Liver (tissue), 3 donors: ENCODE data around the gene GAS2.

Source experiments
- EGR1 ChIP-seq, 2 donors: IDR thresholded peaks; 2 replicates each; pipeline ENCODE4 v1.6.1; 2016 to 2018; ENCODE audit warnings: antibody characterized with exemption in 2 of 2, low read depth in 2 of 2
- FOXA1 ChIP-seq: IDR thresholded peaks from 2 replicates; pipeline ENCODE4 v1.6.1; 2016; ENCODE audit warnings: antibody characterized with exemption
- FOXA2 ChIP-seq: IDR thresholded peaks from 2 replicates; pipeline ENCODE4 v1.6.1; 2016; ENCODE audit warnings: antibody characterized with exemption
- GABPA ChIP-seq, 2 donors: IDR thresholded peaks in 1 of 2; conservative IDR thresholded peaks in 1 of 2; 2 replicates each; pipeline ENCODE4 v1.6.1; 2016; ENCODE audit warnings: antibody characterized with exemption in 2 of 2, mild to moderate bottlenecking in 1 of 2, moderate library complexity in 1 of 2
- RAD21 ChIP-seq, 2 donors: IDR thresholded peaks; 2 replicates each; pipeline ENCODE4 v1.6.1; 2016; ENCODE audit warnings: antibody characterized with exemption in 2 of 2, mild to moderate bottlenecking in 2 of 2
- SP1 ChIP-seq: IDR thresholded peaks from 2 replicates; pipeline ENCODE4 v1.6.1; 2018; ENCODE audit warnings: antibody characterized with exemption, mild to moderate bottlenecking
- TAF1 ChIP-seq: conservative IDR thresholded peaks from 2 replicates; pipeline ENCODE4 v1.6.1; 2016; ENCODE audit warnings: antibody characterized with exemption, mild to moderate bottlenecking
- YY1 ChIP-seq: IDR thresholded peaks from 2 replicates; pipeline ENCODE4 v1.6.1; 2016; ENCODE audit warnings: antibody characterized with exemption, mild to moderate bottlenecking
- TF ChIP-seq, protein P1 (sequence below): fragments of 150-350 bp; IDR thresholded peaks from 2 replicates; pipeline ENCODE4 v1.5.1; 2017; ENCODE audit warnings: improper control_type of control experiment, low read depth, low read length; ENCODE audit not compliant: missing input control
- TF ChIP-seq, protein P2 (sequence below): IDR thresholded peaks from 2 replicates; pipeline ENCODE4 v1.6.1; 2016; ENCODE audit warnings: antibody characterized with exemption
- TF ChIP-seq, protein P3 (sequence below): IDR thresholded peaks from 2 replicates; pipeline ENCODE4 v1.6.1; 2016; ENCODE audit warnings: antibody characterized with exemption
- TF ChIP-seq, protein P4 (sequence below): IDR thresholded peaks from 2 replicates; pipeline ENCODE4 v1.6.1; 2016; ENCODE audit warnings: antibody characterized with exemption, mild to moderate bottlenecking
- donor health status: healthy.
- donor health status: healthy.

DNA sequence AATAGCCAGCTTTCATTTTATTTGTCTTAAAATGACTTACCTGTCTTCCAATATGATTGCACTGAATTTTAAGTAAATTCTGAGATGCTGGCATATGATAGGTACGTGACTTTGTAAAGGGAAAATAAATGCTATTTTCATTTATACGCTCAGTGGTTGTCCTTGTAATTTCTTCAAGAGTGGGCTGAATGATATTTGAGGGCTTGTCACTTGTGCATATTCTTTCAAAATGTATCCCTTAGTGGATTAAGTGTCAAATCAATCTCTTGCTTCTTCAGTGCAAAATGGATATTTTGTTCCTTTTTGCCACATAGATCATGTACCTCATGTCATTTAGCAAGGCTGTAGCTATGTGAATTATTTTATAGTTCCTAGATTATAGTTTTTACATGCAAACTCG, 56.9 kb downstream of the GAS2 start:
- no peak for TF ChIP-seq YY1
- TF ChIP-seq, protein P1, sequence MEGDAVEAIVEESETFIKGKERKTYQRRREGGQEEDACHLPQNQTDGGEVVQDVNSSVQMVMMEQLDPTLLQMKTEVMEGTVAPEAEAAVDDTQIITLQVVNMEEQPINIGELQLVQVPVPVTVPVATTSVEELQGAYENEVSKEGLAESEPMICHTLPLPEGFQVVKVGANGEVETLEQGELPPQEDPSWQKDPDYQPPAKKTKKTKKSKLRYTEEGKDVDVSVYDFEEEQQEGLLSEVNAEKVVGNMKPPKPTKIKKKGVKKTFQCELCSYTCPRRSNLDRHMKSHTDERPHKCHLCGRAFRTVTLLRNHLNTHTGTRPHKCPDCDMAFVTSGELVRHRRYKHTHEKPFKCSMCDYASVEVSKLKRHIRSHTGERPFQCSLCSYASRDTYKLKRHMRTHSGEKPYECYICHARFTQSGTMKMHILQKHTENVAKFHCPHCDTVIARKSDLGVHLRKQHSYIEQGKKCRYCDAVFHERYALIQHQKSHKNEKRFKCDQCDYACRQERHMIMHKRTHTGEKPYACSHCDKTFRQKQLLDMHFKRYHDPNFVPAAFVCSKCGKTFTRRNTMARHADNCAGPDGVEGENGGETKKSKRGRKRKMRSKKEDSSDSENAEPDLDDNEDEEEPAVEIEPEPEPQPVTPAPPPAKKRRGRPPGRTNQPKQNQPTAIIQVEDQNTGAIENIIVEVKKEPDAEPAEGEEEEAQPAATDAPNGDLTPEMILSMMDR: no peak
- TF ChIP-seq, protein P2, sequence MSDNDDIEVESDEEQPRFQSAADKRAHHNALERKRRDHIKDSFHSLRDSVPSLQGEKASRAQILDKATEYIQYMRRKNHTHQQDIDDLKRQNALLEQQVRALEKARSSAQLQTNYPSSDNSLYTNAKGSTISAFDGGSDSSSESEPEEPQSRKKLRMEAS: no peak
- no peak for TF ChIP-seq SP1
- no peak for TF ChIP-seq GABPA (IDR thresholded peaks at IDR 0.05 in 1 of 2, conservative IDR thresholded peaks at IDR 0.05 in 1 of 2)
- no peak for TF ChIP-seq RAD21 (IDR thresholded peaks at IDR 0.05)
- no peak for TF ChIP-seq FOXA1
- TF ChIP-seq, protein P3, sequence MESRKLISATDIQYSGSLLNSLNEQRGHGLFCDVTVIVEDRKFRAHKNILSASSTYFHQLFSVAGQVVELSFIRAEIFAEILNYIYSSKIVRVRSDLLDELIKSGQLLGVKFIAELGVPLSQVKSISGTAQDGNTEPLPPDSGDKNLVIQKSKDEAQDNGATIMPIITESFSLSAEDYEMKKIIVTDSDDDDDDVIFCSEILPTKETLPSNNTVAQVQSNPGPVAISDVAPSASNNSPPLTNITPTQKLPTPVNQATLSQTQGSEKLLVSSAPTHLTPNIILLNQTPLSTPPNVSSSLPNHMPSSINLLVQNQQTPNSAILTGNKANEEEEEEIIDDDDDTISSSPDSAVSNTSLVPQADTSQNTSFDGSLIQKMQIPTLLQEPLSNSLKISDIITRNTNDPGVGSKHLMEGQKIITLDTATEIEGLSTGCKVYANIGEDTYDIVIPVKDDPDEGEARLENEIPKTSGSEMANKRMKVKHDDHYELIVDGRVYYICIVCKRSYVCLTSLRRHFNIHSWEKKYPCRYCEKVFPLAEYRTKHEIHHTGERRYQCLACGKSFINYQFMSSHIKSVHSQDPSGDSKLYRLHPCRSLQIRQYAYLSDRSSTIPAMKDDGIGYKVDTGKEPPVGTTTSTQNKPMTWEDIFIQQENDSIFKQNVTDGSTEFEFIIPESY: no peak
- TF ChIP-seq TAF1: no peak
- TF ChIP-seq FOXA2: no peak
- TF ChIP-seq EGR1 (IDR thresholded peaks at IDR 0.05; ENCODE audit: low read depth in 2 of 2): no peak
- TF ChIP-seq, protein P4, sequence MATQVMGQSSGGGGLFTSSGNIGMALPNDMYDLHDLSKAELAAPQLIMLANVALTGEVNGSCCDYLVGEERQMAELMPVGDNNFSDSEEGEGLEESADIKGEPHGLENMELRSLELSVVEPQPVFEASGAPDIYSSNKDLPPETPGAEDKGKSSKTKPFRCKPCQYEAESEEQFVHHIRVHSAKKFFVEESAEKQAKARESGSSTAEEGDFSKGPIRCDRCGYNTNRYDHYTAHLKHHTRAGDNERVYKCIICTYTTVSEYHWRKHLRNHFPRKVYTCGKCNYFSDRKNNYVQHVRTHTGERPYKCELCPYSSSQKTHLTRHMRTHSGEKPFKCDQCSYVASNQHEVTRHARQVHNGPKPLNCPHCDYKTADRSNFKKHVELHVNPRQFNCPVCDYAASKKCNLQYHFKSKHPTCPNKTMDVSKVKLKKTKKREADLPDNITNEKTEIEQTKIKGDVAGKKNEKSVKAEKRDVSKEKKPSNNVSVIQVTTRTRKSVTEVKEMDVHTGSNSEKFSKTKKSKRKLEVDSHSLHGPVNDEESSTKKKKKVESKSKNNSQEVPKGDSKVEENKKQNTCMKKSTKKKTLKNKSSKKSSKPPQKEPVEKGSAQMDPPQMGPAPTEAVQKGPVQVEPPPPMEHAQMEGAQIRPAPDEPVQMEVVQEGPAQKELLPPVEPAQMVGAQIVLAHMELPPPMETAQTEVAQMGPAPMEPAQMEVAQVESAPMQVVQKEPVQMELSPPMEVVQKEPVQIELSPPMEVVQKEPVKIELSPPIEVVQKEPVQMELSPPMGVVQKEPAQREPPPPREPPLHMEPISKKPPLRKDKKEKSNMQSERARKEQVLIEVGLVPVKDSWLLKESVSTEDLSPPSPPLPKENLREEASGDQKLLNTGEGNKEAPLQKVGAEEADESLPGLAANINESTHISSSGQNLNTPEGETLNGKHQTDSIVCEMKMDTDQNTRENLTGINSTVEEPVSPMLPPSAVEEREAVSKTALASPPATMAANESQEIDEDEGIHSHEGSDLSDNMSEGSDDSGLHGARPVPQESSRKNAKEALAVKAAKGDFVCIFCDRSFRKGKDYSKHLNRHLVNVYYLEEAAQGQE: no peak
